Right lobe of liver (tissue), 6 donors: ENCODE measurements around the gene PDCD1. TPM values are rescaled to one million over a fixed set of nuclear protein-coding genes. Genes with fewer than 3 reads are reported as not detected.
"Not testable (repeated sequence)": the region's sequence is repeated elsewhere in the genome, so short reads cannot be mapped to it uniquely, and the experiment has no call there.

Source experiments
- ATAC-seq, 4 donors: fragments of 200-7000 bp; cut with Tn5 transposase; one replicate each; pipeline ENCODE4 v1.9.1; 2020; ENCODE audit warnings: mild to moderate bottlenecking in 4 of 4, moderate library complexity in 4 of 4
- DNase-seq, 3 donors: peaks; one replicate each; pipeline ENCODE4 v3.0.0-alpha.2; 2020
- H3K27ac ChIP-seq, 3 donors: fragments of 200-600 bp; one replicate each; pipeline ENCODE4 v1.8.0; 2022
- H3K27me3 ChIP-seq, 2 donors: fragments of 200-600 bp; one replicate each; pipeline ENCODE4 v1.8.0; 2022
- H3K36me3 ChIP-seq, 4 donors: fragments of 200-600 bp; sonication (generic) in 1 of 4; one replicate each; pipeline versions ENCODE4 v1.5.1 to v1.8.0; 2017 to 2022; ENCODE audit warnings: control low read depth in 1 of 4
- H3K4me1 ChIP-seq, 4 donors: fragments of 200-600 bp; sonication (generic) in 1 of 4; one replicate each; pipeline versions ENCODE4 v1.5.1 to v1.8.0; 2017 to 2022; ENCODE audit warnings: control low read depth in 1 of 4
- H3K4me3 ChIP-seq, 3 donors: fragments of 200-600 bp; one replicate each; pipeline ENCODE4 v1.8.0; 2022
- H3K9me3 ChIP-seq, 4 donors: fragments of 200-600 bp; sonication (generic) in 1 of 4; one replicate each; pipeline versions ENCODE4 v1.5.1 to v1.8.0; 2017 to 2022; ENCODE audit warnings: control low read depth in 1 of 4
- CTCF ChIP-seq, 4 donors: fragments of 200-600 bp in 3 of 4; fragments of 450-650 bp in 1 of 4; IDR thresholded peaks; one replicate each; pipeline versions ENCODE4 v1.5.1 to v1.8.0; 2016 to 2022; ENCODE audit warnings: antibody characterized with exemption in 4 of 4, mild to moderate bottlenecking in 2 of 4
- POLR2A ChIP-seq: fragments of 450-650 bp; IDR thresholded peaks from one replicate; pipeline ENCODE4 v1.6.1; 2017; ENCODE audit warnings: antibody characterized with exemption, mild to moderate bottlenecking
- WGBS: methylation state at CpG from one replicate; pipeline ENCODE4 v1.1.6; 2018; ENCODE audit warnings: low coverage, low lambda C conversion rate; ENCODE audit not compliant: insufficient coverage; ENCODE audit errors: missing lambda C conversion rate; 5-methylcytosine and 5-hydroxymethylcytosine counted together
- intact Hi-C, 2 donors: fragments of 100-400 bp; cut with DNase I; formaldehyde crosslinking; loops; one replicate each; pipeline versions ENCODE4 v1.11.2 to v1.14.1; 2022
- long read RNA-seq: library from polyadenylated mRNA; unstranded; transcript quantifications from one replicate; pipeline ENCODE4 v2.0.0, GENCODE V29; 2019
- total RNA-seq, 6 experiments: library from RNA; depleted of rRNA in 2 of 6; stranded (reverse); fragments of >200 nt in 2 of 6; fragmentation: NEBNext Ultra II Directional in 3 of 6; extraction: Animal tissue kit (Norgen Biotek cat#: 25700) in 3 of 6; gene quantifications; one replicate each; pipeline versions ENCODE4 v1.1.0 to v1.2.4, GENCODE V29; 2016 to 2023
- donor health status: DM: no; HTN: yes; CAD: no.
- donor health status: DM: no; HTN: no; CAD: no.
- donor health status: DM: no; HTN: no; CAD: no.
- donor health status: DM: no; HTN: yes; CAD: no.
- donor health status: DM: no; HTN: yes; CAD: no.

The PDCD1 gene
- total RNA-seq: under 1 TPM in 3 of 6 experiments, not detected in 3; 0.19 to 0.61 (median 0.20) TPM
- long read RNA-seq: 0 reads

- Histone ChIP-seq H3K4me1 (no peaks in the 10 kb centered on the region), H3K27ac (peak within 1 kb of the TSS in 2 of 3 donors; percentile 44 to 47), H3K4me3 (no peak within 1 kb of the TSS), H3K27me3 (no peaks in the 10 kb centered on the region), H3K36me3 (no peaks in the 10 kb centered on the region), H3K9me3 (no peaks in the 10 kb centered on the region)
- DNase-seq (peak in 2 of 3 donors; percentile 34 to 53), ATAC-seq (peak; percentile 6 to 26 (median 12))
- TF ChIP-seq CTCF (IDR thresholded peaks at IDR 0.05) (no peak), POLR2A (no peak)
- intact Hi-C loops: no loop called here
- WGBS: 35% methylated on average over 8 of the region's 28 CpGs
Observed at GRCh38 chr2:241858206-241859016, at the start of gene PDCD1. TSS of gene PDCD1 (minus strand) at chr2:241858894. CDS start at chr2:241858838, 56 bp downstream.

GRCh38 chr2:241907831-241908230 lies 49.1 kb upstream of the PDCD1 start:
- intact Hi-C loops, H3K4me1 ChIP-seq, H3K27me3 ChIP-seq, H3K36me3 ChIP-seq, H3K9me3 ChIP-seq, ATAC-seq, H3K27ac ChIP-seq, H3K4me3 ChIP-seq: not testable (repeated sequence)
- DNase-seq: peak in 1 of 3 donors; percentile 27
- WGBS: 93% methylated on average over 2 of the region's 7 CpGs

GRCh38 chr2:241906826-241907570 lies 48.3 kb upstream of the PDCD1 start:
- 86% methylated on average over 14 of the region's 18 CpGs for WGBS
- no peak for TF ChIP-seq CTCF (IDR thresholded peaks at IDR 0.05)
- no peak for TF ChIP-seq POLR2A
- no peak overlapping the region for H3K4me3 ChIP-seq
- H3K27ac ChIP-seq: no peak overlapping the region
- DNase-seq (peak in 1 of 3 donors; percentile 39), ATAC-seq (no peak)
- no peaks in the 10 kb centered on the region for H3K27me3 ChIP-seq
- peaks cover 0 to 8% (median 0%) of the 10 kb centered on the region in 4 donors for H3K4me1 ChIP-seq
- H3K9me3 ChIP-seq: no peaks in the 10 kb centered on the region
- H3K36me3 ChIP-seq: no peaks in the 10 kb centered on the region
- intact Hi-C loops: no loop called here

GRCh38 chr2:241906378-241906770 lies 47.7 kb upstream of the PDCD1 start:
- H3K27me3 ChIP-seq, ATAC-seq, H3K9me3 ChIP-seq, intact Hi-C loops, H3K27ac ChIP-seq, H3K36me3 ChIP-seq, H3K4me3 ChIP-seq, H3K4me1 ChIP-seq: not testable (repeated sequence)
- WGBS: 100% methylated on average over 1 of the region's 5 CpGs
- peak in 1 of 3 donors; percentile 2 for DNase-seq

- Histone ChIP-seq H3K4me1 (peaks cover 0 to 8% (median 0%) of the 10 kb centered on the region in 4 donors), H3K27ac (no peak overlapping the region), H3K4me3 (no peak overlapping the region), H3K27me3 (no peaks in the 10 kb centered on the region), H3K36me3 (no peaks in the 10 kb centered on the region), H3K9me3 (no peaks in the 10 kb centered on the region)
- WGBS: 96% methylated on average over 8 of the region's 14 CpGs
- intact Hi-C loops: no loop called here
- DNase-seq (peak in 2 of 3 donors; percentile 27 to 35), ATAC-seq (no peak)
- TF ChIP-seq CTCF (IDR thresholded peaks at IDR 0.05) (no peak), POLR2A (no peak)
Observed at GRCh38 chr2:241905716-241906377, 47.2 kb upstream of the PDCD1 start.
